K562 (cell line): Measurements from ENCODE around the gene ABLIM2. TPM values are rescaled to one million over a fixed set of nuclear protein-coding genes. Genes with fewer than 3 reads are reported as not detected.

Source experiments
- ATAC-seq: fragments of 200-7000 bp; cut with Tn5 transposase; 3 replicates; pipeline ENCODE4 v1.9.1; 2020; ENCODE audit warnings: moderate library complexity
- BruUV-seq: library from RNA; stranded (reverse); fragments of 400-500 nt; replicated peaks from 2 replicates; lab custom pipeline; 2021; lab: Mats Ljungman, UMichigan
- CTCF ChIA-PET: fragments of 300-600 bp; formaldehyde crosslinking; extraction: SDS; loops from one replicate; lab custom pipeline; 2021; ENCODE audit warnings: low intra/inter-chr PET ratio; lab: Yijun Ruan, JAX
- POLR2A ChIA-PET: fragments of 300-600, 350-650 bp; sonication (Branson Sonifier 250); formaldehyde crosslinking; extraction: SDS; loops from one replicate; lab custom pipeline; 2021; ENCODE audit warnings: antibody characterized with exemption, inconsistent platforms; lab: Yijun Ruan, JAX
- DNase-seq, 4 experiments: peaks; one replicate each; pipeline versions ENCODE4 v3.0.0 to v3.0.0-alpha.2; 2011 to 2018; ENCODE audit warnings: low spot score in 3 of 4, mixed read lengths in 3 of 4; ENCODE audit errors: extremely low read depth in 1 of 4
- FAIRE-seq: peaks from 2 replicates; lab custom pipeline; 2011; peaks lifted over from hg19 to GRCh38; lab: Jason Lieb, UNC
- H2AFZ ChIP-seq: 2 replicates; pipeline ENCODE4 v1.6.0; 2011; ENCODE audit warnings: low read depth, low read length, control low read depth, inconsistent platforms
- H3K27ac ChIP-seq: fragments of 200-600 bp; 3 replicates; pipeline ENCODE4 v1.8.0; 2011; ENCODE audit warnings: low read depth, mild to moderate bottlenecking, control low read depth, inconsistent platforms, low read length, moderate library complexity, mixed read lengths; ENCODE audit errors: extremely low read depth
- H3K27me3 ChIP-seq, 2 experiments: fragments of 300-600 bp in 1 of 2; 2 replicates in 1 of 2; 3 replicates in 1 of 2; pipeline versions ENCODE4 v1.6.0 to v1.8.0; 2011; ENCODE audit warnings: inconsistent platforms in 2 of 2, low read length in 2 of 2, mild to moderate bottlenecking in 1 of 2, mixed read lengths in 1 of 2, moderate library complexity in 1 of 2; ENCODE audit not compliant: control insufficient read depth in 2 of 2, insufficient read depth in 2 of 2
- H3K36me3 ChIP-seq: fragments of 300-600 bp; 3 replicates; pipeline ENCODE4 v1.8.0; 2011; ENCODE audit warnings: mild to moderate bottlenecking, low read length, inconsistent platforms; ENCODE audit not compliant: control insufficient read depth, insufficient read depth
- H3K4me1 ChIP-seq, 2 experiments: fragments of 200-600 bp in 1 of 2; replicated peaks in 1 of 2; 2 replicates in 1 of 2; 3 replicates in 1 of 2; pipeline versions ENCODE4 v1.5.1 to v1.8.0; 2011; ENCODE audit warnings: inconsistent platforms in 2 of 2, low read length in 2 of 2, mild to moderate bottlenecking in 1 of 2, mixed read lengths in 1 of 2, moderate library complexity in 1 of 2; ENCODE audit not compliant: control insufficient read depth in 2 of 2, insufficient read depth in 2 of 2
- H3K4me2 ChIP-seq: 2 replicates; pipeline ENCODE4 v1.6.1; 2011; ENCODE audit warnings: low read length, control low read depth, inconsistent platforms, mixed read lengths; ENCODE audit not compliant: insufficient read depth
- H3K4me3 ChIP-seq: fragments of 200-600 bp; sonication (generic), shearing (Covaris generic); 2 replicates; pipeline ENCODE4 v1.5.1; 2016; ENCODE audit warnings: control low read depth, inconsistent platforms
- H3K79me2 ChIP-seq: fragments of 200-600 bp; 3 replicates; pipeline ENCODE4 v1.8.0; 2011; ENCODE audit warnings: low read length, inconsistent platforms; ENCODE audit not compliant: control insufficient read depth, insufficient read depth
- H3K9ac ChIP-seq, 2 experiments: 2 replicates each; pipeline versions ENCODE4 v1.6.0 to v1.6.1; 2011; ENCODE audit warnings: low read depth in 2 of 2, low read length in 2 of 2, control low read depth in 1 of 2, inconsistent platforms in 1 of 2, mild to moderate bottlenecking in 1 of 2, mixed read lengths in 1 of 2; ENCODE audit not compliant: insufficient read depth in 1 of 2
- H3K9me1 ChIP-seq: one replicate; pipeline ENCODE4 v1.6.0; 2011; ENCODE audit warnings: inconsistent platforms, mild to moderate bottlenecking, low read length, moderate library complexity; ENCODE audit not compliant: control insufficient read depth, insufficient read depth
- H3K9me3 ChIP-seq: replicated peaks from 2 replicates; pipeline ENCODE4 v1.5.1; 2011; ENCODE audit warnings: low read depth, low read length, inconsistent platforms; ENCODE audit not compliant: control insufficient read depth, insufficient read depth
- H4K20me1 ChIP-seq: replicated peaks from 2 replicates; pipeline ENCODE4 v1.6.1; 2011; ENCODE audit warnings: low read length, inconsistent platforms, mixed read lengths; ENCODE audit not compliant: control insufficient read depth, insufficient read depth
- BCOR ChIP-seq: fragments of 450-650 bp; IDR thresholded peaks from 2 replicates; pipeline ENCODE4 v1.6.1; 2016
- CCNT2 ChIP-seq: IDR thresholded peaks from 2 replicates; pipeline ENCODE4 v1.6.1; 2011; ENCODE audit warnings: borderline replicate concordance, low read depth, mild to moderate bottlenecking, moderate library complexity, mixed read lengths, low read length; ENCODE audit not compliant: insufficient read length; ENCODE audit errors: extremely low read depth
- CHAMP1 ChIP-seq: fragments of 450-650 bp; IDR thresholded peaks from 2 replicates; pipeline ENCODE4 v1.6.1; 2016; ENCODE audit warnings: mild to moderate bottlenecking
- HEY1 ChIP-seq: fragments of 250-450 bp; sonication (Bioruptor Pico); IDR thresholded peaks from 2 replicates; pipeline ENCODE4 v1.5.0; 2020; ENCODE audit warnings: mild to moderate bottlenecking, moderate library complexity, borderline replicate concordance
- KDM1A ChIP-seq, 2 experiments: fragments of 450-650 bp; IDR thresholded peaks; 2 replicates each; pipeline ENCODE4 v1.6.1; 2016; ENCODE audit warnings: mild to moderate bottlenecking in 2 of 2
- MYNN ChIP-seq, 2 experiments: sonication (generic); formaldehyde crosslinking in 1 of 2; IDR thresholded peaks; 2 replicates each; pipeline versions ENCODE4 v1.5.0 to v1.6.1; 2016 to 2020; ENCODE audit warnings: antibody characterized with exemption in 1 of 2, missing genetic modification reagents in 1 of 2
- NELFE ChIP-seq: IDR thresholded peaks from 2 replicates; pipeline ENCODE4 v1.6.1; 2011; ENCODE audit warnings: mild to moderate bottlenecking; ENCODE audit not compliant: insufficient read depth, insufficient read length
- RBM25 ChIP-seq: fragments of 200-400 bp; formaldehyde crosslinking; IDR thresholded peaks from 2 replicates; pipeline ENCODE4 v1.6.1; 2018; ENCODE audit warnings: low read length, low read depth, moderate library complexity; ENCODE audit not compliant: severe bottlenecking
- RFX1 ChIP-seq: fragments of 450-650 bp; IDR thresholded peaks from 2 replicates; pipeline ENCODE4 v1.6.1; 2016; ENCODE audit warnings: mild to moderate bottlenecking, moderate library complexity
- SIN3B ChIP-seq: fragments of 450-650 bp; IDR thresholded peaks from 2 replicates; pipeline ENCODE4 v1.6.1; 2017; ENCODE audit warnings: low read depth, mild to moderate bottlenecking, moderate library complexity
- SMARCB1 ChIP-seq: IDR thresholded peaks from 2 replicates; pipeline ENCODE4 v1.6.1; 2011; ENCODE audit warnings: improper control_type of control experiment, low read depth; ENCODE audit not compliant: insufficient read length
- SRSF1 ChIP-seq: fragments of 200-400 bp; formaldehyde crosslinking; IDR thresholded peaks from 2 replicates; pipeline ENCODE4 v1.6.1; 2017; ENCODE audit warnings: mild to moderate bottlenecking, low read depth, low read length, moderate library complexity
- TBP ChIP-seq: optimal IDR thresholded peaks from 2 replicates; pipeline ENCODE3; 2011; ENCODE audit warnings: low read depth, low read length, improper control_type of control experiment
- TCF7L2 ChIP-seq: fragments of 150-350 bp; IDR thresholded peaks from 2 replicates; pipeline ENCODE4 v1.6.1; 2016; ENCODE audit warnings: low read depth, mild to moderate bottlenecking, low read length, moderate library complexity
- ZFP36 ChIP-seq: fragments of 150-350 bp; IDR thresholded peaks from 2 replicates; pipeline ENCODE4 v1.6.1; 2018; ENCODE audit warnings: low read length, low read depth; ENCODE audit not compliant: partially characterized antibody
- ZFX ChIP-seq: sonication (generic); formaldehyde crosslinking; IDR thresholded peaks from 2 replicates; pipeline ENCODE4 v1.8.0; 2022; ENCODE audit warnings: mild to moderate bottlenecking, missing genetic modification reagents, moderate library complexity
- ZSCAN29 ChIP-seq: fragments of 450-650 bp; IDR thresholded peaks from 2 replicates; pipeline ENCODE4 v1.6.1; 2017
- whole genome bisulfite sequencing: fragments of 100-300 bp; shearing (Covaris generic); methylation state at CpG from one replicate; pipeline ENCODE4 v1.1.6; 2016; ENCODE audit warnings: low coverage, mixed read lengths; ENCODE audit not compliant: insufficient coverage; ENCODE audit errors: missing lambda C conversion rate; 5-methylcytosine and 5-hydroxymethylcytosine counted together
- in situ Hi-C: fragments of 300-500 bp; cut with MboI; formaldehyde crosslinking; loops from 4 replicates; pipeline ENCODE4 v1.15.0; 2018; ENCODE audit warnings: inconsistent platforms, mixed read lengths
- intact Hi-C: fragments of 100-400 bp; cut with micrococcal nuclease; formaldehyde crosslinking; loops from 2 replicates; pipeline ENCODE4 v1.14.2; 2022
- polyA plus RNA-seq, 8 experiments: library from polyadenylated mRNA; depleted of rRNA in 4 of 8; stranded (reverse) in 5 of 8; unstranded in 3 of 8; fragments of >200 nt; fragmentation: Nextera tagmentation in 2 of 8; fragmentation: Illumina TruSeq in 1 of 8; extraction: Ambion mirVana in 2 of 8; extraction: Trizol in 1 of 8; gene quantifications; 2 replicates each; pipeline versions ENCODE4 v1.2.1 to v1.2.3, GENCODE V29; 2011 to 2014; ENCODE audit warnings: inconsistent platforms in 1 of 8, missing spikeins in 1 of 8
- total RNA-seq, 7 experiments: library from RNA; depleted of rRNA in 6 of 7; stranded (reverse); fragments of >200 nt in 6 of 7; fragmentation: Illumina TruSeq in 2 of 7; extraction: Trizol in 2 of 7; gene quantifications; 2 replicates each; pipeline versions ENCODE4 v1.2.1 to v1.2.3, GENCODE V29; 2011 to 2021; ENCODE audit warnings: low replicate concordance in 1 of 7
- TF ChIP-seq, protein P1 (sequence below): sonication (generic); formaldehyde crosslinking; IDR thresholded peaks from 2 replicates; pipeline ENCODE4 v1.8.0; 2022; ENCODE audit warnings: missing genetic modification reagents, mild to moderate bottlenecking, moderate library complexity, borderline replicate concordance
- TF ChIP-seq, protein P2 (sequence below): fragments of 450-650 bp; IDR thresholded peaks from 2 replicates; pipeline ENCODE4 v1.6.1; 2016
- TF ChIP-seq, protein P3 (sequence below): fragments of 250-450 bp; sonication (Bioruptor Pico); IDR thresholded peaks from 2 replicates; pipeline ENCODE4 v1.6.1; 2021; ENCODE audit warnings: mild to moderate bottlenecking

ABLIM2 gene
- total and polyA plus RNA-seq, 9 of the 15 experiments (the other 6 are each of a cell fraction or from before 2014, with no cell fraction given): not detected

DNA sequence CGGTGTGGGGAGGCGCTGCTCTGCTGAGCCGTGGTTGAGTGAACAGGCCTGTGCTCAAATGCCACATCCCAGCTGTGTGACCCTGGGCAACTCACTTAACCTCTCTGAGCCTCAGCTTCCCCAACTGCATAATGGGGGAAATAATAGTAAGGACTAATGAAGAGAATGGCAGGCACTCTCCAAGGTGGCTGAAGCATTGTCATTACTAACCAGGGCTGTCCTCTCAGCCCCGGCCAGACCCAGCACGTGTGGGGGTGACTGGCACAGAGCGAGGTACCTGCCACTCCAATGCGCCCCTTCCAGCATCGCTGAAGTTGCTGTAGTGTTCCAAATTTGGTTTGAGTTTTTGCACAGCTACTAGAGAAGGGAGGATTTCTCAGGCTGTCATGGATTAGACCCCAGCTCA, 80.0 kb downstream of the ABLIM2 start:
- ChIA-PET CTCF (no interaction called here), POLR2A (interaction anchor here (0.6 kb wide), 1 partner anchor 1553 kb away, joined by 4 read pairs; no protein-coding TSS in a partner anchor)
- DNase-seq (no peak), ATAC-seq (no peak), FAIRE-seq (no peak)
- H3K9me1 ChIP-seq: no peaks in the 10 kb centered on the region
- H3K79me2 ChIP-seq: no peaks in the 10 kb centered on the region
- H3K4me2 ChIP-seq: no peak overlapping the region
- BruUV-seq: no TSS peak
- no peaks in the 10 kb centered on the region for H3K36me3 ChIP-seq
- H2AFZ ChIP-seq: no peak overlapping the region
- no peaks in the 10 kb centered on the region for H3K9me3 ChIP-seq
- in situ Hi-C loops: no loop called here
- no peak overlapping the region for H3K27ac ChIP-seq
- intact Hi-C loops: no loop called here
- peaks cover 0 to 10% of the 10 kb centered on the region in 2 experiments; a peak in 4 of 5 replicates for H3K4me1 ChIP-seq
- H3K9ac ChIP-seq: no peak overlapping the region; a peak in 1 of 4 replicates
- whole genome bisulfite sequencing: 12% methylated on average over 7 of the region's 8 CpGs
- peaks cover 34% of the 10 kb centered on the region for H4K20me1 ChIP-seq
- H3K4me3 ChIP-seq: no peak overlapping the region
- peaks cover 3 to 47% of the 10 kb centered on the region in 2 experiments; a peak in 2 of 5 replicates for H3K27me3 ChIP-seq
- peak; percentile 81 for TF ChIP-seq RBM25
- no peak for TF ChIP-seq SIN3B
- TF ChIP-seq SRSF1: no peak
- no peak for TF ChIP-seq MYNN (IDR thresholded peaks at IDR 0.05)
- no peak for TF ChIP-seq MYNN (CRISPR knock-in tag; IDR thresholded peaks at IDR 0.05)
- TF ChIP-seq CHAMP1: no peak
- TF ChIP-seq ZSCAN29: no peak
- TF ChIP-seq, protein P1, sequence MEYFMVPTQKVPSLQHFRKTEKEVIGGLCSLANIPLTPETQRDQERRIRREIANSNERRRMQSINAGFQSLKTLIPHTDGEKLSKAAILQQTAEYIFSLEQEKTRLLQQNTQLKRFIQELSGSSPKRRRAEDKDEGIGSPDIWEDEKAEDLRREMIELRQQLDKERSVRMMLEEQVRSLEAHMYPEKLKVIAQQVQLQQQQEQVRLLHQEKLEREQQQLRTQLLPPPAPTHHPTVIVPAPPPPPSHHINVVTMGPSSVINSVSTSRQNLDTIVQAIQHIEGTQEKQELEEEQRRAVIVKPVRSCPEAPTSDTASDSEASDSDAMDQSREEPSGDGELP: no peak
- TF ChIP-seq HEY1 (CRISPR knock-in tag): no peak
- TF ChIP-seq, protein P2, sequence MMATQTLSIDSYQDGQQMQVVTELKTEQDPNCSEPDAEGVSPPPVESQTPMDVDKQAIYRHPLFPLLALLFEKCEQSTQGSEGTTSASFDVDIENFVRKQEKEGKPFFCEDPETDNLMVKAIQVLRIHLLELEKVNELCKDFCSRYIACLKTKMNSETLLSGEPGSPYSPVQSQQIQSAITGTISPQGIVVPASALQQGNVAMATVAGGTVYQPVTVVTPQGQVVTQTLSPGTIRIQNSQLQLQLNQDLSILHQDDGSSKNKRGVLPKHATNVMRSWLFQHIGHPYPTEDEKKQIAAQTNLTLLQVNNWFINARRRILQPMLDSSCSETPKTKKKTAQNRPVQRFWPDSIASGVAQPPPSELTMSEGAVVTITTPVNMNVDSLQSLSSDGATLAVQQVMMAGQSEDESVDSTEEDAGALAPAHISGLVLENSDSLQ: no peak
- TF ChIP-seq NELFE: no peak
- TF ChIP-seq TBP: no peak
- no peak for TF ChIP-seq CCNT2
- no peak for TF ChIP-seq RFX1
- TF ChIP-seq SMARCB1: no peak
- TF ChIP-seq BCOR: peak; percentile 72
- peak in 1 of 2 experiments; percentile 32; a peak in 1 of 4 replicates for TF ChIP-seq KDM1A (IDR thresholded peaks at IDR 0.05)
- peak; percentile 69 for TF ChIP-seq ZFP36
- TF ChIP-seq ZFX (CRISPR knock-in tag): no peak
- TF ChIP-seq, protein P3, sequence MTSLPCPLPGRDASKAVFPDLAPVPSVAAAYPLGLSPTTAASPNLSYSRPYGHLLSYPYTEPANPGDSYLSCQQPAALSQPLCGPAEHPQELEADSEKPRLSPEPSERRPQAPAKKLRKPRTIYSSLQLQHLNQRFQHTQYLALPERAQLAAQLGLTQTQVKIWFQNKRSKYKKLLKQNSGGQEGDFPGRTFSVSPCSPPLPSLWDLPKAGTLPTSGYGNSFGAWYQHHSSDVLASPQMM (CRISPR knock-in tag): no peak
- no peak for TF ChIP-seq TCF7L2
